ENCODE measurements around the gene XRCC4. TPM values are rescaled to one million over a fixed set of nuclear protein-coding genes. Genes with fewer than 3 reads are reported as not detected.

XRCC4 gene
- total and polyA plus RNA-seq, 9 of the 15 experiments (the other 6 are each of a cell fraction or from before 2014, with no cell fraction given), result 13.6 to 61.6 (median 22.4) TPM

DNA sequence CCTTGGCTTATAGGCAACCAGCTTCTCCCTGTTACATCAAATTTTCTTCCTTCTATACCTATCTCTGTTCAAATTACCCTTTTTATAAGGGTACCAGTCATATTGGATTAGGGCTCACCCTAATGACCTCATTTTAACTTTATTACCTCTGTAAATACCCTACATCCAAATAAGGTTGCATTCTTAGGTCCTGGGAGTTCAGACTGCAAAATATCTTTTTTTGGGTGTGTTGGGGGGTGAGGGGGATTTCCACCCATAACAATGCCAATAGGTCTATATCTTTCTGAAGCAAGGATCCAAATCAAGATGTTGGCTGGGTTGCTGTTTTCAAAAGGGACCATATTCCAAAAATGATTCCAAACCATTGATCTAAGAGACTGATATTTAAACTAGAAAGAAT lies 141.7 kb downstream of the XRCC4 start:
- H3K9me1 ChIP-seq (ENCODE audit: control insufficient read depth, insufficient read depth, low read length), result no peaks in the 10 kb centered on the region
- no peaks in the 10 kb centered on the region for H3K36me3 ChIP-seq (ENCODE audit: control insufficient read depth, insufficient read depth, low read length)
- intact Hi-C loops (cut with micrococcal nuclease) (no loop called here), in situ Hi-C loops (cut with MboI) (no loop called here)
- H3K9me3 ChIP-seq (replicated peaks; ENCODE audit: control insufficient read depth, insufficient read depth, low read depth, low read length), result no peaks in the 10 kb centered on the region
- BruUV-seq (replicated peaks), result no TSS peak
- no peak overlapping the region for H3K4me2 ChIP-seq (ENCODE audit: insufficient read depth, low read length)
- H3K79me2 ChIP-seq (ENCODE audit: control insufficient read depth, insufficient read depth, low read length), result no peaks in the 10 kb centered on the region
- H2AFZ ChIP-seq (ENCODE audit: low read depth, low read length), result no peak overlapping the region
- no peak overlapping the region for H3K4me3 ChIP-seq
- POLR2A ChIA-PET, result no interaction called here
- no peak for ATAC-seq
- DNase-seq (ENCODE audit: extremely low read depth in 1 of 4, low spot score in 3 of 4), result no peak
- TF ChIP-seq ESRRA (IDR thresholded peaks at IDR 0.05; ENCODE audit: borderline replicate concordance, low read depth) (no peak), ZNF134 (CRISPR knock-in tag; conservative IDR thresholded peaks at IDR 0.05) (no peak), ATF7 (IDR thresholded peaks at IDR 0.05) (no peak)
- TF ChIP-seq, protein P1, sequence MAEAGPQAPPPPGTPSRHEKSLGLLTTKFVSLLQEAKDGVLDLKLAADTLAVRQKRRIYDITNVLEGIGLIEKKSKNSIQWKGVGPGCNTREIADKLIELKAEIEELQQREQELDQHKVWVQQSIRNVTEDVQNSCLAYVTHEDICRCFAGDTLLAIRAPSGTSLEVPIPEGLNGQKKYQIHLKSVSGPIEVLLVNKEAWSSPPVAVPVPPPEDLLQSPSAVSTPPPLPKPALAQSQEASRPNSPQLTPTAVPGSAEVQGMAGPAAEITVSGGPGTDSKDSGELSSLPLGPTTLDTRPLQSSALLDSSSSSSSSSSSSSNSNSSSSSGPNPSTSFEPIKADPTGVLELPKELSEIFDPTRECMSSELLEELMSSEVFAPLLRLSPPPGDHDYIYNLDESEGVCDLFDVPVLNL (CRISPR knock-in tag; IDR thresholded peaks at IDR 0.05; ENCODE audit: low read depth), result no peak
- no peak overlapping the region for H3K9ac ChIP-seq (ENCODE audit: insufficient read depth in 1 of 2, low read depth in 2 of 2, low read length in 2 of 2)
- CTCF ChIA-PET (ENCODE audit: low intra/inter-chr PET ratio), result no interaction called here
- no peaks in the 10 kb centered on the region for H3K27me3 ChIP-seq (ENCODE audit: control insufficient read depth in 2 of 2, insufficient read depth in 2 of 2, low read length in 2 of 2)
- no peak overlapping the region for H3K27ac ChIP-seq (ENCODE audit: extremely low read depth, low read depth, low read length)
- FAIRE-seq, result no peak
- no peaks in the 10 kb centered on the region for H4K20me1 ChIP-seq (replicated peaks; ENCODE audit: control insufficient read depth, insufficient read depth, low read length)
- no peaks in the 10 kb centered on the region for H3K4me1 ChIP-seq (replicated peaks in 1 of 2; ENCODE audit: control insufficient read depth in 2 of 2, insufficient read depth in 2 of 2, low read length in 2 of 2)

DNA sequence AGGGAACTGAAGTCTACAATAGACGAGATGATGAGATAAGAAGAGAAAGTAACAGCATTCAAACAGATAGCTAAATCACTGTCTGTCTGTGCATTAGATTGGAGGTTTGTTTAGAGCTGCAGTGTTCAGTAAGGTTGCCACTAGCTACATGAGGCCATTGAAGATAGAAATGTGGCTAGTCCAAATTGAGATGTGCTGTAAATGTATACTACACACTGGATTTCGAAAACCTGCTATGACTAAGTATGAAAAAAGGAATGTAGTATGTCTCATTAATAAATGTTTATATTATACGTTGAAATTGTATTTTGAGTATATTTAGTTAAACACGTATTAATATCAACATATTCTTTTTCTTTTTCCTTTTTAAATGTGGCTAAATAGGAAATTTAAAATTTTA lies 142.1 kb downstream of the XRCC4 start:
- H3K4me3 ChIP-seq, result no peak overlapping the region
- H3K9ac ChIP-seq (ENCODE audit: insufficient read depth in 1 of 2, low read depth in 2 of 2, low read length in 2 of 2), result no peak overlapping the region
- FAIRE-seq (no peak), DNase-seq (ENCODE audit: extremely low read depth in 1 of 4, low spot score in 3 of 4) (no peak), ATAC-seq (no peak)
- CTCF ChIA-PET (ENCODE audit: low intra/inter-chr PET ratio), result no interaction called here
- no peaks in the 10 kb centered on the region for H3K4me1 ChIP-seq (replicated peaks in 1 of 2; ENCODE audit: control insufficient read depth in 2 of 2, insufficient read depth in 2 of 2, low read length in 2 of 2)
- no peaks in the 10 kb centered on the region for H3K79me2 ChIP-seq (ENCODE audit: control insufficient read depth, insufficient read depth, low read length)
- no peaks in the 10 kb centered on the region for H3K9me1 ChIP-seq (ENCODE audit: control insufficient read depth, insufficient read depth, low read length)
- no peak for TF ChIP-seq NCOA2 (IDR thresholded peaks at IDR 0.05; ENCODE audit: partially characterized antibody in 2 of 2)
- no peak for TF ChIP-seq FOXP1 (CRISPR knock-in tag; IDR thresholded peaks at IDR 0.05)
- no peak for TF ChIP-seq ZNF830 (CRISPR knock-in tag; IDR thresholded peaks at IDR 0.05)
- no peak overlapping the region for H3K27ac ChIP-seq (ENCODE audit: extremely low read depth, low read depth, low read length)
- 54% methylated on average over 4 of the region's 4 CpGs for WGBS (ENCODE audit: insufficient coverage, low coverage, missing lambda C conversion rate)
- no peak overlapping the region for H2AFZ ChIP-seq (ENCODE audit: low read depth, low read length)
- intact Hi-C loops (cut with micrococcal nuclease), result no loop called here
- POLR2A ChIA-PET, result no interaction called here
- H3K27me3 ChIP-seq (ENCODE audit: control insufficient read depth in 2 of 2, insufficient read depth in 2 of 2, low read length in 2 of 2), result no peaks in the 10 kb centered on the region
- no peak overlapping the region for H3K4me2 ChIP-seq (ENCODE audit: insufficient read depth, low read length)
- BruUV-seq (replicated peaks), result no TSS peak
- no peaks in the 10 kb centered on the region for H3K9me3 ChIP-seq (replicated peaks; ENCODE audit: control insufficient read depth, insufficient read depth, low read depth, low read length)
- no peaks in the 10 kb centered on the region for H3K36me3 ChIP-seq (ENCODE audit: control insufficient read depth, insufficient read depth, low read length)
- in situ Hi-C loops (cut with MboI), result no loop called here
- no peaks in the 10 kb centered on the region for H4K20me1 ChIP-seq (replicated peaks; ENCODE audit: control insufficient read depth, insufficient read depth, low read length)
